NCI-H69 (cell line): ENCODE measurements around the gene SKA1.
"Not testable (repeated sequence)": the region's sequence is repeated elsewhere in the genome, so short reads cannot be mapped to it uniquely, and the experiment has no call there.

ENCODE experiments used
- DNase-seq: peaks from one replicate; lab custom pipeline; 2025; lab: John Stamatoyannopoulos, UW

The SKA1 gene

GRCh38 chr18:50395093-50395492, 20.2 kb downstream of the SKA1 start:
- DNase-seq = no peak

GRCh38 chr18:50396005-50396660, 21.3 kb downstream of the SKA1 start:
- DNase-seq = no peak

GRCh38 chr18:50397023-50397422, 22.2 kb downstream of the SKA1 start:
- DNase-seq = peak; percentile 90

GRCh38 chr18:50398099-50398498, 23.3 kb downstream of the SKA1 start:
- no peak for DNase-seq

GRCh38 chr18:50398947-50399346, 24.1 kb downstream of the SKA1 start:
- peak; percentile 79 for DNase-seq

- DNase-seq = no peak
Measured at GRCh38 chr18:50399582-50399981, 24.7 kb downstream of the SKA1 start.

- not testable (repeated sequence) for DNase-seq
Measured at GRCh38 chr18:50400438-50400837, 25.6 kb downstream of the SKA1 start.

- no peak for DNase-seq
Measured at GRCh38 chr18:50401295-50401694, 26.4 kb downstream of the SKA1 start.

GRCh38 chr18:50401888-50402287, 27.0 kb downstream of the SKA1 start:
- peak; percentile 97 for DNase-seq

- DNase-seq = peak; percentile 86
Measured at GRCh38 chr18:50404752-50405581, 30.1 kb downstream of the SKA1 start.

- DNase-seq = peak; percentile 100
Measured at GRCh38 chr18:50405582-50406271, 30.9 kb downstream of the SKA1 start.

- DNase-seq = no peak
Measured at GRCh38 chr18:50409236-50409635, 34.4 kb downstream of the SKA1 start.

GRCh38 chr18:50410008-50410407, 35.2 kb downstream of the SKA1 start:
- DNase-seq = peak; percentile 64

GRCh38 chr18:50410894-50411293, 36.0 kb downstream of the SKA1 start:
- DNase-seq = no peak

- not testable (repeated sequence) for DNase-seq
Measured at GRCh38 chr18:50416832-50417231, 42.0 kb downstream of the SKA1 start.

GRCh38 chr18:50417705-50418104, 42.9 kb downstream of the SKA1 start:
- not testable (repeated sequence) for DNase-seq

GRCh38 chr18:50418650-50419049, 43.8 kb downstream of the SKA1 start:
- DNase-seq = no peak

- no peak for DNase-seq
Measured at GRCh38 chr18:50422286-50422898, 47.5 kb downstream of the SKA1 start.

- no peak for DNase-seq
Measured at GRCh38 chr18:50424877-50425690, 50.2 kb downstream of the SKA1 start.

GRCh38 chr18:50427896-50428295, 53.0 kb downstream of the SKA1 start:
- DNase-seq = no peak

- DNase-seq = peak; percentile 77
Measured at GRCh38 chr18:50428531-50429206, 53.8 kb downstream of the SKA1 start.
